Fibroblast of lung (primary cell): ENCODE data around the gene CDA. TPM values are rescaled to one million over a fixed set of nuclear protein-coding genes. Genes with fewer than 3 reads are reported as not detected.

ENCODE experiments used
- DNase-seq, 2 donors: peaks; one replicate each; pipeline versions ENCODE4 v3.0.0 to v3.0.0-alpha.2; 2010; ENCODE audit warnings: low read depth in 2 of 2
- H2AFZ ChIP-seq: 2 replicates; pipeline ENCODE4 v1.5.1; 2012; ENCODE audit warnings: low read length, control low read depth, inconsistent platforms
- H3K27ac ChIP-seq: 2 replicates; pipeline ENCODE4 v1.5.1; 2011; ENCODE audit warnings: low read length, control low read depth; ENCODE audit not compliant: insufficient read depth
- H3K27me3 ChIP-seq: 2 replicates; pipeline ENCODE4 v1.5.1; 2011; ENCODE audit warnings: mild to moderate bottlenecking, low read length; ENCODE audit not compliant: control insufficient read depth, insufficient read depth
- H3K36me3 ChIP-seq: 2 replicates; pipeline ENCODE4 v1.5.1; 2011; ENCODE audit warnings: low read length; ENCODE audit not compliant: control insufficient read depth, insufficient read depth
- H3K4me1 ChIP-seq: 2 replicates; pipeline ENCODE4 v1.5.1; 2011; ENCODE audit warnings: low read length; ENCODE audit not compliant: control insufficient read depth, insufficient read depth; ENCODE audit errors: extremely low read depth
- H3K4me2 ChIP-seq: 2 replicates; pipeline ENCODE4 v1.5.1; 2011; ENCODE audit warnings: low read length, control low read depth; ENCODE audit not compliant: insufficient read depth; ENCODE audit errors: extremely low read depth
- H3K4me3 ChIP-seq, 4 experiments: fragments of 200-600 bp in 1 of 4; sonication (generic) in 1 of 4; replicated peaks in 1 of 4; 2 replicates each; pipeline ENCODE4 v1.5.1; 2011 to 2016; ENCODE audit warnings: low read length in 4 of 4, low read depth in 3 of 4, mild to moderate bottlenecking in 3 of 4, control low read depth in 2 of 4, inconsistent platforms in 1 of 4, mixed read lengths in 1 of 4; ENCODE audit not compliant: insufficient read depth in 1 of 4; ENCODE audit errors: control extremely low read depth in 1 of 4
- H3K79me2 ChIP-seq: 2 replicates; pipeline ENCODE4 v1.5.1; 2012; ENCODE audit warnings: mild to moderate bottlenecking, low read length, inconsistent platforms; ENCODE audit not compliant: control insufficient read depth, insufficient read depth
- H3K9ac ChIP-seq: 2 replicates; pipeline ENCODE4 v1.5.1; 2011; ENCODE audit warnings: mild to moderate bottlenecking, low read length, control low read depth; ENCODE audit not compliant: insufficient read depth
- H3K9me3 ChIP-seq: 2 replicates; pipeline ENCODE4 v1.5.1; 2012; ENCODE audit warnings: low read depth, low read length; ENCODE audit not compliant: control insufficient read depth, insufficient read depth
- H4K20me1 ChIP-seq: 2 replicates; pipeline ENCODE4 v1.5.1; 2011; ENCODE audit warnings: low read length; ENCODE audit not compliant: control insufficient read depth, insufficient read depth; ENCODE audit errors: extremely low read depth
- EZH2 ChIP-seq: IDR thresholded peaks from 2 replicates; pipeline ENCODE4 v1.5.1; 2012; ENCODE audit warnings: low read length, control low read depth, mild to moderate bottlenecking; ENCODE audit errors: missing control alignments
- polyA plus RNA-seq, 2 donors: library from polyadenylated mRNA; depleted of rRNA in 1 of 2; stranded (reverse) in 1 of 2; unstranded in 1 of 2; fragments of >200 nt; gene quantifications; 2 replicates each; pipeline ENCODE4 v1.2.1, GENCODE V29; 2011 to 2012; ENCODE audit warnings: missing spikeins in 1 of 2
- total RNA-seq: library from RNA; depleted of rRNA; stranded (reverse); fragments of >200 nt; gene quantifications from 2 replicates; pipeline ENCODE4 v1.2.1, GENCODE V29; 2014
- TF ChIP-seq, protein P1 (sequence below), 2 donors: IDR thresholded peaks in 1 of 2; conservative IDR thresholded peaks in 1 of 2; 1 replicate in 1 of 2; 2 replicates in 1 of 2; pipeline ENCODE4 v1.5.1; 2011 to 2012; ENCODE audit warnings: low read length in 2 of 2, control low read depth in 1 of 2, inconsistent platforms in 1 of 2, low read depth in 1 of 2, mild to moderate bottlenecking in 1 of 2

Gene CDA
- total and polyA plus RNA-seq, 2 donors (not counting 1 experiment from before 2014, with no cell fraction given), result 0.50 to 4.2 TPM

GRCh38 chr1:20615946-20616846 lies 27.3 kb downstream of the CDA start:
- peaks cover 6% of the 10 kb centered on the region for H3K4me1 ChIP-seq
- H3K27me3 ChIP-seq, result no peaks in the 10 kb centered on the region
- peak overlapping the region; percentile 80 for H2AFZ ChIP-seq
- DNase-seq, result peak in 1 of 2 donors; percentile 20
- H3K9ac ChIP-seq, result no peak overlapping the region
- peak overlapping the region in 2 of 4 experiments; percentile 18 to 20 for H3K4me3 ChIP-seq
- peak overlapping the region; percentile 81 for H3K4me2 ChIP-seq
- no peaks in the 10 kb centered on the region for H3K79me2 ChIP-seq
- TF ChIP-seq EZH2, result no peak
- TF ChIP-seq, protein P1, sequence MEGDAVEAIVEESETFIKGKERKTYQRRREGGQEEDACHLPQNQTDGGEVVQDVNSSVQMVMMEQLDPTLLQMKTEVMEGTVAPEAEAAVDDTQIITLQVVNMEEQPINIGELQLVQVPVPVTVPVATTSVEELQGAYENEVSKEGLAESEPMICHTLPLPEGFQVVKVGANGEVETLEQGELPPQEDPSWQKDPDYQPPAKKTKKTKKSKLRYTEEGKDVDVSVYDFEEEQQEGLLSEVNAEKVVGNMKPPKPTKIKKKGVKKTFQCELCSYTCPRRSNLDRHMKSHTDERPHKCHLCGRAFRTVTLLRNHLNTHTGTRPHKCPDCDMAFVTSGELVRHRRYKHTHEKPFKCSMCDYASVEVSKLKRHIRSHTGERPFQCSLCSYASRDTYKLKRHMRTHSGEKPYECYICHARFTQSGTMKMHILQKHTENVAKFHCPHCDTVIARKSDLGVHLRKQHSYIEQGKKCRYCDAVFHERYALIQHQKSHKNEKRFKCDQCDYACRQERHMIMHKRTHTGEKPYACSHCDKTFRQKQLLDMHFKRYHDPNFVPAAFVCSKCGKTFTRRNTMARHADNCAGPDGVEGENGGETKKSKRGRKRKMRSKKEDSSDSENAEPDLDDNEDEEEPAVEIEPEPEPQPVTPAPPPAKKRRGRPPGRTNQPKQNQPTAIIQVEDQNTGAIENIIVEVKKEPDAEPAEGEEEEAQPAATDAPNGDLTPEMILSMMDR (conservative IDR thresholded peaks at IDR 0.05 in 1 of 2, IDR thresholded peaks at IDR 0.05 in 1 of 2; ENCODE audit: low read depth in 1 of 2, low read length in 2 of 2), result no peak
- no peaks in the 10 kb centered on the region for H3K36me3 ChIP-seq
- H4K20me1 ChIP-seq, result no peaks in the 10 kb centered on the region
- peak overlapping the region; percentile 28 for H3K27ac ChIP-seq
- no peaks in the 10 kb centered on the region for H3K9me3 ChIP-seq

GRCh38 chr1:20616847-20617487 lies 28.1 kb downstream of the CDA start:
- Histone ChIP-seq H3K9me3 (no peaks in the 10 kb centered on the region), H3K36me3 (no peaks in the 10 kb centered on the region), H3K79me2 (no peaks in the 10 kb centered on the region), H2AFZ (peak overlapping the region; percentile 80), H4K20me1 (no peaks in the 10 kb centered on the region), H3K27ac (peak overlapping the region; percentile 28), H3K4me1 (peaks cover 6% of the 10 kb centered on the region), H3K9ac (no peak overlapping the region), H3K4me3 (peak overlapping the region in 2 of 4 experiments; percentile 18 to 20), H3K4me2 (peak overlapping the region; percentile 81), H3K27me3 (no peaks in the 10 kb centered on the region)
- DNase-seq, result no peak
- TF ChIP-seq EZH2, result no peak
- TF ChIP-seq, protein P1 (conservative IDR thresholded peaks at IDR 0.05 in 1 of 2, IDR thresholded peaks at IDR 0.05 in 1 of 2; ENCODE audit: low read depth in 1 of 2, low read length in 2 of 2), result no peak

DNA sequence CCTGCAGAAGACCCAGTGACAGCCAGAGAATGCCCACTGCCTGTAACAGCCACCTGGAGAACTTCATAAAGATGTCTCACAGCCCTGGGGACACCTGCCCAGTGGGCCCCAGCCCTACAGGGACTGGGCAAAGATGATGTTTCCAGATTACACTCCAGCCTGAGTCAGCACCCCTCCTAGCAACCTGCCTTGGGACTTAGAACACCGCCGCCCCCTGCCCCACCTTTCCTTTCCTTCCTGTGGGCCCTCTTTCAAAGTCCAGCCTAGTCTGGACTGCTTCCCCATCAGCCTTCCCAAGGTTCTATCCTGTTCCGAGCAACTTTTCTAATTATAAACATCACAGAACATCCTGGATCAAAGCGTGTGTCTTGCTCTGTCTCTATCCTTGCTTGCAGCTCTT lies 29.7 kb downstream of the CDA start:
- TF ChIP-seq, protein P1 (conservative IDR thresholded peaks at IDR 0.05 in 1 of 2, IDR thresholded peaks at IDR 0.05 in 1 of 2; ENCODE audit: low read depth in 1 of 2, low read length in 2 of 2), result no peak
- no peak for TF ChIP-seq EZH2
- DNase-seq, result no peak
- Histone ChIP-seq H3K4me2 (no peak overlapping the region), H2AFZ (no peak overlapping the region), H4K20me1 (no peaks in the 10 kb centered on the region), H3K4me3 (no peak overlapping the region), H3K4me1 (peaks cover 2% of the 10 kb centered on the region), H3K27me3 (no peaks in the 10 kb centered on the region), H3K9ac (no peak overlapping the region), H3K27ac (no peak overlapping the region), H3K79me2 (no peaks in the 10 kb centered on the region), H3K9me3 (no peaks in the 10 kb centered on the region), H3K36me3 (no peaks in the 10 kb centered on the region)
